ENCODE data around the gene F11R. TPM values are rescaled to one million over a fixed set of nuclear protein-coding genes. Genes with fewer than 3 reads are reported as not detected.

Gene F11R
- total RNA-seq, 1 experiment from 2014 or later: 173 TPM

DNA sequence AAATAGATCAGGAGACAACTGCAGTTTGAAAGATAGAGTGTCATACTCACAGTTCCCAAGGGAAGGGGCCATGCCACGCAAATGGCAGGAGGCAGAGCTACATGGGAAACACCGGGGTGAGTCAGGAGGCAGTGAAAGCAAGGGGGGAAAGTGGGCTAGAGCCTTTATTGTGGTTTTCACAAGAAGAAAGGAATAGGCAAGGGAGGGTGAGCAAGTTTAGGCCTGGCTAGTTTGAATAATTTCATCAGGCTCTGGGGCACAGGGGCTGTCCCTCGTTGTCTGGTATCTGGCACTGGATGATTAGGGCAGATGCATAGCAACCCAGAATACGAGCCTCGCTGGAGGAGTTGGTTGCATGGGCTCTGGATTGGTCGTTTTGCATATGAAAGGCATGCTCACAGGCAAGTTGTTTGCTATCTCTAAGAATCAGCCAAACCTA, 49.3 kb downstream of the F11R start:
- no peaks in the 10 kb centered on the region for H3K36me3 Mint-ChIP-seq (ENCODE audit: insufficient read depth, unreplicated experiment)
- H3K27me3 Mint-ChIP-seq (ENCODE audit: unreplicated experiment): peaks cover 55% of the 10 kb centered on the region
- H3K27ac Mint-ChIP-seq (ENCODE audit: unreplicated experiment): no peak overlapping the region
- TF ChIP-seq, protein P1, sequence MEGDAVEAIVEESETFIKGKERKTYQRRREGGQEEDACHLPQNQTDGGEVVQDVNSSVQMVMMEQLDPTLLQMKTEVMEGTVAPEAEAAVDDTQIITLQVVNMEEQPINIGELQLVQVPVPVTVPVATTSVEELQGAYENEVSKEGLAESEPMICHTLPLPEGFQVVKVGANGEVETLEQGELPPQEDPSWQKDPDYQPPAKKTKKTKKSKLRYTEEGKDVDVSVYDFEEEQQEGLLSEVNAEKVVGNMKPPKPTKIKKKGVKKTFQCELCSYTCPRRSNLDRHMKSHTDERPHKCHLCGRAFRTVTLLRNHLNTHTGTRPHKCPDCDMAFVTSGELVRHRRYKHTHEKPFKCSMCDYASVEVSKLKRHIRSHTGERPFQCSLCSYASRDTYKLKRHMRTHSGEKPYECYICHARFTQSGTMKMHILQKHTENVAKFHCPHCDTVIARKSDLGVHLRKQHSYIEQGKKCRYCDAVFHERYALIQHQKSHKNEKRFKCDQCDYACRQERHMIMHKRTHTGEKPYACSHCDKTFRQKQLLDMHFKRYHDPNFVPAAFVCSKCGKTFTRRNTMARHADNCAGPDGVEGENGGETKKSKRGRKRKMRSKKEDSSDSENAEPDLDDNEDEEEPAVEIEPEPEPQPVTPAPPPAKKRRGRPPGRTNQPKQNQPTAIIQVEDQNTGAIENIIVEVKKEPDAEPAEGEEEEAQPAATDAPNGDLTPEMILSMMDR (IDR thresholded peaks at IDR 0.05; ENCODE audit: unreplicated experiment): no peak
- H3K4me3 Mint-ChIP-seq (ENCODE audit: low read depth, unreplicated experiment): no peak overlapping the region
- H3K9me3 Mint-ChIP-seq (ENCODE audit: low read depth, unreplicated experiment): no peaks in the 10 kb centered on the region
- DNase-seq: no peak
- intact Hi-C loops (cut with micrococcal nuclease; ENCODE audit: unreplicated experiment): no loop called here
- H3K4me1 Mint-ChIP-seq (ENCODE audit: low read depth, unreplicated experiment): peaks cover 9% of the 10 kb centered on the region
- BruUV-seq (replicated peaks): no TSS peak
- CTCF ChIA-PET: interaction anchor here (0.6 kb wide), 1 partner anchor 150 kb away, joined by 9 read pairs; no protein-coding TSS in a partner anchor

DNA sequence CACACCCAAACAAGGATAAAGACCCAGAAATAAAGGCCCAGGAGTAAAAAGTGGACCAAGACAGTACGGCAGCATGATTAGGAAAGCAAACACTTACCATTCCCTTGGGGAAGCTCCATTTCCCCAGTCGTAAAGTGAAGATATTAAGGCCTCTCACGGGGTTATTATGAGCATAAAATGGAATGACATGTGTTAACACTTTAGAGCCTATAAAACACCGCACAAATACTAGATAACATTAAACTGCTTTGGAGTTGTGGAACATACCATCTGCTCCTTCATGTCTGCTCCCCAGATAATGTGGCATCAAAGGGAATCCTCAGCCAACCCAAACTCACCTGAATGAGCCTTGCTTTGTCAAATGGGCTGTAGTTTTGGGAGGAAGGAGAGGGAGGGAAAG, 57.4 kb downstream of the F11R start:
- TF ChIP-seq, protein P1 (IDR thresholded peaks at IDR 0.05; ENCODE audit: unreplicated experiment): no peak
- intact Hi-C loops (cut with micrococcal nuclease; ENCODE audit: unreplicated experiment): no loop called here

DNA sequence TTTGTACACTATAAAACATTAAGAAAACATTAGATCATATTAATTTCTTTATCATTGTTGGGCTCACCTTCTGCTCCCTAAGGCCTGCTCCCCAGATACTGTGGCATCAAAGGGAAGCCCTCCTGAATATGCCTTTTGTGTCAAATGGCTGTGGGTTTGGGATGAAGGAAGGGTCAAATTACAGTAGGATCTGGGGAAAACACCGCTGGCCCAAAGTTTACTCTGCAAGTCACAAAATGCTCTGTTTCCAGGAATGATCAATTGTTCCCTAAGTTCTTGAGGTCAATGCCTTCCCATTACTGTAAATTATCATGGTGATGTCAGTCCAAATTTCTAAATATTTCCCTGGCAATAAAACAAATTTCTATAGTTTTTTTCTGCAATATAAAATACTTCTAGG, 59.5 kb downstream of the F11R start:
- CTCF ChIA-PET: no interaction called here
- Mint-ChIP-seq H3K9me3 (ENCODE audit: low read depth, unreplicated experiment) (no peaks in the 10 kb centered on the region), H3K27me3 (ENCODE audit: unreplicated experiment) (no peaks in the 10 kb centered on the region), H3K4me3 (ENCODE audit: low read depth, unreplicated experiment) (no peak overlapping the region), H3K4me1 (ENCODE audit: low read depth, unreplicated experiment) (no peaks in the 10 kb centered on the region), H3K27ac (ENCODE audit: unreplicated experiment) (no peak overlapping the region), H3K36me3 (ENCODE audit: insufficient read depth, unreplicated experiment) (no peaks in the 10 kb centered on the region)
- DNase-seq: no peak
- intact Hi-C loops (cut with micrococcal nuclease; ENCODE audit: unreplicated experiment): no loop called here
- TF ChIP-seq, protein P1 (IDR thresholded peaks at IDR 0.05; ENCODE audit: unreplicated experiment): no peak
- no TSS peak for BruUV-seq (replicated peaks)

More for the DNA sequence above, 57.4 kb downstream of the F11R start:
- CTCF ChIA-PET: interaction anchor here (0.7 kb wide), 1 partner anchor 58 kb away, joined by 3 read pairs; no protein-coding TSS in a partner anchor
- no peak for DNase-seq
- no peaks in the 10 kb centered on the region for H3K36me3 Mint-ChIP-seq (ENCODE audit: insufficient read depth, unreplicated experiment)
- no peak overlapping the region for H3K27ac Mint-ChIP-seq (ENCODE audit: unreplicated experiment)
- H3K9me3 Mint-ChIP-seq (ENCODE audit: low read depth, unreplicated experiment): no peaks in the 10 kb centered on the region
- H3K4me3 Mint-ChIP-seq (ENCODE audit: low read depth, unreplicated experiment): no peak overlapping the region
- no TSS peak for BruUV-seq (replicated peaks)
- H3K4me1 Mint-ChIP-seq (ENCODE audit: low read depth, unreplicated experiment): no peaks in the 10 kb centered on the region
- no peaks in the 10 kb centered on the region for H3K27me3 Mint-ChIP-seq (ENCODE audit: unreplicated experiment)

DNA sequence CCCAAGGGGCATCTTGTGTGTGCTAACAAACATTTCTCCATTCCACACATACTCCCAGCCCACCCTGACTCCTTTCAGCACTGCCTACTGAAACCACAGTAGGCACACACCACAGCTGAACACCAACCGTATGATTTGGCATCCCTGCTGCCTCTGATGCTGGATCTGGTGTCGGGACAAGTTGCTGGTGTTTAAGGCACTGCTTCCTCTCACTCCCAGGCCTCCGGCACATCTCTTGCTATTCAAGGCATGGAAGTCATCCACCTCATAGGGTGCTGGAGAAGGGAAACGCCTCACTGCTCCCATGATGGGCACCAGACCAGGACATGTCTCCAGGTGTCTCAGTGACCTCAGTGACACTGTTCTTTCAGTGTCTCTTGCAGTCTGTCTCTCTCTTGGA, 64.0 kb downstream of the F11R start:
- intact Hi-C loops (cut with micrococcal nuclease; ENCODE audit: unreplicated experiment): no loop called here
- Mint-ChIP-seq H3K27ac (ENCODE audit: unreplicated experiment) (no peak overlapping the region), H3K4me3 (ENCODE audit: low read depth, unreplicated experiment) (no peak overlapping the region), H3K4me1 (ENCODE audit: low read depth, unreplicated experiment) (peaks cover 21% of the 10 kb centered on the region), H3K27me3 (ENCODE audit: unreplicated experiment) (peaks cover 18% of the 10 kb centered on the region), H3K36me3 (ENCODE audit: insufficient read depth, unreplicated experiment) (no peaks in the 10 kb centered on the region), H3K9me3 (ENCODE audit: low read depth, unreplicated experiment) (no peaks in the 10 kb centered on the region)
- no peak for DNase-seq
- TF ChIP-seq, protein P1 (IDR thresholded peaks at IDR 0.05; ENCODE audit: unreplicated experiment): no peak
- CTCF ChIA-PET: no interaction called here
- BruUV-seq (replicated peaks): no TSS peak
